G401 (cell line): ENCODE data around the gene PEX16. TPM values are rescaled to one million over a fixed set of nuclear protein-coding genes. Genes with fewer than 3 reads are reported as not detected.

Experiments
- total RNA-seq: library from RNA; depleted of rRNA; stranded (reverse); fragments of >200 nt; shearing (Covaris generic); gene quantifications from 2 replicates; pipeline ENCODE4 v1.2.3, GENCODE V29; 2014; rRNA removed

PEX16 gene
- total RNA-seq, 1 experiment from 2014 or later = 32.5 TPM

Other genes with a start within 250 kb of the PEX16 start
- 2.3 and 3.3 TPM in 2 replicates for gene SLC35C1, start 112.7 kb downstream of the PEX16 start, total RNA-seq
- 12.6 and 13.1 TPM in 2 replicates for gene CRY2, start 70.4 kb downstream of the PEX16 start, total RNA-seq
- 32.5 and 38.5 TPM in 2 replicates for gene MAPK8IP1, start 32.2 kb downstream of the PEX16 start, total RNA-seq
- gene FREY1, start 10.6 kb downstream of the PEX16 start, total RNA-seq = 0.24 TPM in 1 of 2 replicates, not detected in the other
- not detected in 2 replicates for gene LARGE2, start 4.8 kb upstream of the PEX16 start, total RNA-seq
- gene PHF21A, start 203.6 kb upstream of the PEX16 start, total RNA-seq = 2.5 and 6.7 TPM in 2 replicates